Right lobe of liver (tissue), 4 donors: Measurements from ENCODE around the gene PES1.

Experiments
- POLR2A ChIP-seq: fragments of 450-650 bp; IDR thresholded peaks from one replicate; pipeline ENCODE4 v1.6.1; 2017; ENCODE audit warnings: antibody characterized with exemption, mild to moderate bottlenecking
- TF ChIP-seq, protein P1 (sequence below), 4 donors: fragments of 200-600 bp in 3 of 4; fragments of 450-650 bp in 1 of 4; IDR thresholded peaks; one replicate each; pipeline versions ENCODE4 v1.5.1 to v1.8.0; 2016 to 2022; ENCODE audit warnings: antibody characterized with exemption in 4 of 4, mild to moderate bottlenecking in 2 of 4
- donor health status: DM: no; HTN: no; CAD: no.
- donor health status: DM: no; HTN: no; CAD: no.
- donor health status: DM: no; HTN: yes; CAD: no.

DNA sequence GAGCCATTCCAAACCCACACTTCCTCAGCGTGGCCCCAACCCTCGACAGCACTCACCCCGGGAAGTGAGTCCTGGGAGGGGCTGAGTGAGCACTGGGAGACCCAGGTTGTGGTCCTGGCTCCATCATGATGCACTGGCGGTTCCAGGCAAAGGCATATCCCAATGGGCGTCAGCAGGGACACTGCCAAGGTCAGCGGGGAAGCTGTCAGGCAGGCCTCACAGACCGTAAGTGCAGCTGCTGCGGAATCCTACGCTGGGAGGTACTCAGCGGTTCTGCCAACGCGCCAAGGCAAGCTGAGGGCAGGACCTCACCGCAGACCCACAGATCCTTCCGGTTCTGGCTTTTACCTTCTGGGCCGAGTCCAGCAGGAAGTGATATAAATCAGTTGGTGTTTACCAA, 15.9 kb downstream of the PES1 start:
- TF ChIP-seq, protein P1, sequence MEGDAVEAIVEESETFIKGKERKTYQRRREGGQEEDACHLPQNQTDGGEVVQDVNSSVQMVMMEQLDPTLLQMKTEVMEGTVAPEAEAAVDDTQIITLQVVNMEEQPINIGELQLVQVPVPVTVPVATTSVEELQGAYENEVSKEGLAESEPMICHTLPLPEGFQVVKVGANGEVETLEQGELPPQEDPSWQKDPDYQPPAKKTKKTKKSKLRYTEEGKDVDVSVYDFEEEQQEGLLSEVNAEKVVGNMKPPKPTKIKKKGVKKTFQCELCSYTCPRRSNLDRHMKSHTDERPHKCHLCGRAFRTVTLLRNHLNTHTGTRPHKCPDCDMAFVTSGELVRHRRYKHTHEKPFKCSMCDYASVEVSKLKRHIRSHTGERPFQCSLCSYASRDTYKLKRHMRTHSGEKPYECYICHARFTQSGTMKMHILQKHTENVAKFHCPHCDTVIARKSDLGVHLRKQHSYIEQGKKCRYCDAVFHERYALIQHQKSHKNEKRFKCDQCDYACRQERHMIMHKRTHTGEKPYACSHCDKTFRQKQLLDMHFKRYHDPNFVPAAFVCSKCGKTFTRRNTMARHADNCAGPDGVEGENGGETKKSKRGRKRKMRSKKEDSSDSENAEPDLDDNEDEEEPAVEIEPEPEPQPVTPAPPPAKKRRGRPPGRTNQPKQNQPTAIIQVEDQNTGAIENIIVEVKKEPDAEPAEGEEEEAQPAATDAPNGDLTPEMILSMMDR (IDR thresholded peaks at IDR 0.05), result no peak
- TF ChIP-seq POLR2A, result no peak
